HG03558 (cell line): Measurements from ENCODE around the gene SFMBT1.
A peak's percentile ranks its signal among the peaks of the same experiment; 100 is the strongest.

Experiments used
- ATAC-seq: cut with Tn5 transposase; IDR thresholded peaks from one replicate; pipeline ENCODE4 v1.9.1; 2021; ENCODE audit warnings: moderate number of reproducible peaks; ENCODE audit not compliant: unreplicated experiment; ENCODE audit errors: extremely low read depth

SFMBT1 gene, protein sequence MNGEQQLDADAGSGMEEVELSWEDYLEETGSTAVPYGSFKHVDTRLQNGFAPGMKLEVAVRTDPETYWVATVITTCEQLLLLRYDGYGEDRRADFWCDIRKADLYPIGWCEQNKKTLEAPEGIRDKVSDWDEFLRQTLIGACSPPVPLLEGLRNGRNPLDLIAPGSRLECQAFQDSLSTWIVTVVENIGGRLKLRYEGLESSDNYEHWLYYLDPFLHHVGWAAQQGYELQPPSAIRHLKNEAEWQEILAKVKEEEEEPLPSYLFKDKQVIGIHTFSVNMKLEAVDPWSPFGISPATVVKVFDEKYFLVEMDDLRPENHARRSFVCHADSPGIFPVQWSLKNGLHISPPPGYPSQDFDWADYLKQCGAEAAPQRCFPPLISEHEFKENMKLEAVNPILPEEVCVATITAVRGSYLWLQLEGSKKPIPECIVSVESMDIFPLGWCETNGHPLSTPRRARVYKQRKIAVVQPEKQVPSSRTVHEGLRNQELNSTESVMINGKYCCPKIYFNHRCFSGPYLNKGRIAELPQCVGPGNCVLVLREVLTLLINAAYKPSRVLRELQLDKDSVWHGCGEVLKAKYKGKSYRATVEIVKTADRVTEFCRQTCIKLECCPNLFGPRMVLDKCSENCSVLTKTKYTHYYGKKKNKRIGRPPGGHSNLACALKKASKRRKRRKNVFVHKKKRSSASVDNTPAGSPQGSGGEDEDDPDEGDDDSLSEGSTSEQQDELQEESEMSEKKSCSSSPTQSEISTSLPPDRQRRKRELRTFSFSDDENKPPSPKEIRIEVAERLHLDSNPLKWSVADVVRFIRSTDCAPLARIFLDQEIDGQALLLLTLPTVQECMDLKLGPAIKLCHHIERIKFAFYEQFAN

DNA sequence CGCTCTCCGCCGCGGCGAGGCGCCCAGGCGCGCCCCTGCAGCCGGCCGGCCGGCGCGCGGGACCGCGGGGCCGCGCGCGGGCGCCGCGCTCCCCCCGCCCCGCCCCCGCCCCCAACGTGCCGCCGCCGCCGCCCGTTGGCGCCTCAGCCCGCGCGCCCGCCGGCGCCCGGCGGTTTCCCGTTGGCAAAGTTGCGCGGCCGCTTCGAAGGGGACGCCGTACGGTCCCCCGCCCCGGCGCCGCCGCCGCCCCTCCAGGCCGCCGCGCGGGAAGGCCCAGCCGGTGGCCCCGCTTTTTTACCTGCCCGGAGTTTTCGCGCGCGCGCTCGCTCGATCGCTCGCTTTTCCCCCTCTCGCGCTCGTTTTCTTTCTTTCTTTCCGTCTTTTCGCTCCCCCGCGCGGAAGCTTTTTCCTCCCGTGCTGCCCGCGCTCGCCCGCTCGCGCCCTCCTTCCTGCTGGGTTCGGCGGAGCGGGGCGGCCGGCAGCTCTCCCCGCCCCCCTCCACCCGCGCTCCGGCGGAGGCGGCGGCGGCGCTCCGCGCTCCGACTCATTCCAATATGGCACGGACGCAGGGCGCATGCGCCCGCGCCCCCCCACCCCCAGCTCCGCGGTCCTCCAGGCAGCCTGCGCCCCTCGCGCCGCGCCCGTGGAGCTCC, at the start of gene SFMBT1:
Gene SFMBT1 (minus strand): TSS at position 556 of the 653 bp plus-strand sequence. CDS start 76,945 bp downstream, outside the sequence.
- ATAC-seq = peak; percentile 15

DNA sequence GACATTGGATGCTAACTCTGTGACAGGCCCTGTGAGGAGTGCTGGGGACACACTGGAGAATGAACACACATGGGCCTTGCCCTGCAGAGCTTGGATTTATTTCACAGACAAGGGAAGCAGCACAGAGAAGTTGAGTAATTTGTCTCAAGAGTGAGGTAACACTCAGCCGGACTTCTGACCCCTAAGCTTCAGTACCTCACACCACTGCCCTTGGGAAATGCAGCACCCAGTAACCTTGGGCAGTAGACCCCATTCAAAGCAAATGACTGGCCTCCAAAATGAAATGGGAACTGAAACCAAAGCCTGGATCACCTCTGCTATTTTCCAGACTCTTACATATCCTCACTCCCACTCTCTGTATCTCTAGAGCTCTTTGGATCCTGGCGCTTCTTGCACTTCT, 47.1 kb upstream of the SFMBT1 start:
- ATAC-seq = no peak

DNA sequence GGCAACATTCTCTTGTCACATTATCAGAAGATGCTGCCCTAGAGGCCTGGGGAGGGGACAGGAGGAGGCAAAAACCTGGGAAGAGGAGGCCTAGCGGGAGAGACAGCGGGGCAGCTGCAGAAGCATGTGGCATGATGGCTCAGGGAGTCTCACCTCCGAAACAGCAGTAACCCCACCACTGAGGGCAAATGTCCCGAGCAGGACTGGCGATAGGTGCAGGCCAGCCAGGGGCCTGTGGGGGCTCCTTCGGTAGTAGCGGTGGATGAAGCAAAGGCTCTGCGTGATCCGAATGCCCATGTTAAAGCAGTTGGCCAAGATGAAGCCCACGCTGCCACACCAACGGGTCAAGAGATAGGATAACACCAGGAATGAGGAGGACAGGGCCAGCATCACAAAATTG, 46.3 kb upstream of the SFMBT1 start:
- ATAC-seq = no peak

DNA sequence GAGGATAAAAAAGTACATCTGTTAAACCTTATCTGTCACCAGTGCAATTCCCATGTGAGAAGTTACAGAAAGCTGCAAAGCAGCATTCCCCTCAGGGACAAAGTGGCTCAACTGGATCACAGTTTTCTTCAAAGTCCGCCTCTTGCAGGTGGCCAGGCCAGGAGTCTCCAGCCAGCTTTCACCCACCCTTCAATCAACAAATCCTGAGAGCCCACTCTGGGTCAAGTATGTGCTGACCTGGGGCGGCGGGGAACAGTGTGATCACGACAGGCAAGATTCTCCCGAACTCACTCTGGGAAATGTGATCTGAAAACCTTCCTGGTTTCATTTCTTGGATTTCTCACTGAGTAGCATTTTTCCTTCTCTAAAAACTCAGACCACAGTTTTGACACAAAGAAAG, 45.1 kb upstream of the SFMBT1 start:
- no peak for ATAC-seq

DNA sequence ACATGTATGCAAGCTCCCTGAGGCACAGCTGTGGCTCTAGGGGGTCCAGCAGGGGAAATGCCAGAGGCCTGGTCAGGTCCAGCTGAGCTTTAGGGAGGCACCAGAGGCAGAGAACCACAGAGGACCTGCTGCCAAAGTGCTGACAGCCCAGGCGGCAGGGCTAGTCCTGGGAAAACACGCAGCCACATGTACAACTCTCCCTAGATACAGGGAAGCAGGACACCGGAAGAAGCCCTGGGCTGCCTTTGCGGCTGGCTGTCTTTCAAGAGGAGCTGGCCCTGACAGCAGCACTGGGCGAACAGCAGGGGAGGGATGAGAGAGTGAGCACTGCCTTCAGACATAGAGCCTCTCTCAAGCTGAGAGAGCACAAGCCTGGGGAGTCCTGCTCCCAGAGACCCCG, 43.6 kb upstream of the SFMBT1 start:
- no peak for ATAC-seq

DNA sequence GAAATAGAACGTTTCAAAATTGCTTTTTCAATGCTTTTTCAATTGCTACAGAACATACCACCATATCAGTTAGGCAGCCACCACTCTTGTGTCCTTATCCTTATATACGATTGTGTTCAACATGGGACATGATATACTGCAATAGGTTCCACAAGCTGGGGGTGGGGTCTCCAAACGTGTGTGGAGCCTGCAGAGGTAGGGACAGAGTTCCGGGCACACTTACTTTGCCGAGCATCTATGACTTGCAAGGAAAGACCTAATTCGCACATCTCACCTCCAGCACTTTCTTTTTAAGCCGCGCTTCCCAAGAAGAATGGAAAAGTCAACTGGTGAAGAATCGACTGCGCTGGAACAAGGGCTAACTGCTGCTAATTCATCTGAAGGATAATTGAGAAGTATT, 39.6 kb upstream of the SFMBT1 start:
- no peak for ATAC-seq

DNA sequence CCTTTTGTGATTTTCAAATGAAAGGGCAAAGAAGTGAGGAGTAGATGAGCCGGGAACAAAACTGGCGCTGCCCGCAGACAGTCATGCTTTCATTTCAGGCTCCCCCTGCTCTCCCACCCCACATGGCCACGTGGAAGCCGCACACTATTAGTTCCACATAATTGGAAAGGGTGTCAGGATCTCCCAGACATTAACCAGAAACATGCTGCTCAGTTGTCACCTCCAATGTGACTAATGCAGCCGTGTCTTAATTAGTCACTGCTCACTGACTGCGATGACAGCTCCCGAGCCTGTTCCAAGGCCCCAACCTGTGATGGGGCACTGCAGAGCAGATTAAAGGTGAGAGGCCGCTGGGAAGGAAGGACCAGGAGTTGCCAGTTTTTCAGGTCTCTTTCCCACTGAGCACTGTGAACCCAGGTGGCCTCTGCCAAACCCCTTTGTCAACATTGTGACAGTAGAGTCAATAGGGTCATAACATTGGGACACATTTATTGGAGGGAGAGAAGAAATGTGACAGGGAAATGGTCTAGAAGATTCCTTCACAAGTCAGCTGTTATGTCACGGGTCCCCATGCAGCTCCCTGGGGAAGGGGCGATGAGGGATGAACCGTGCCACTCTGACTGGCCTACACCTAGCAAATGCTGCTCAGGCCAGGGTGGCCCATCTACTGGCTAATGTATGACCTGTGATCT, 38.6 kb upstream of the SFMBT1 start:
- no peak for ATAC-seq

DNA sequence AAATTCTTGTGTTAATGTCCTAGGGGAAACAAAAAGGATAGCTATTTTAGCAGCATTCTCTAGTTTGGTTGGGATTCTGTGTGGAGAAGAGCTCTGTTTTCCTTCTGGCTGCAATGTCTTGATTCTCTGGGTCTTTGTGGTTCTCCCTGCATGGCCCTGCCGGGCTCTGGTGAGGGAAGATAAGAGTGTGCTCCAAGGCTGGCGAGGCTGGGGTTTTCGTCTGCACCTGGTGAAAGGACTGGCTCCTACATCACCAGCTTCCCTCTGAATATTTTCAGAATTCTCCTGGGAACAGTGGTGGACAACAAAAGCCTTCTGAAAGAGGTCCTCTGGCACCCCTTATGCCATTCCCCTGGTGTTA, 38.1 kb upstream of the SFMBT1 start:
- ATAC-seq = no peak

DNA sequence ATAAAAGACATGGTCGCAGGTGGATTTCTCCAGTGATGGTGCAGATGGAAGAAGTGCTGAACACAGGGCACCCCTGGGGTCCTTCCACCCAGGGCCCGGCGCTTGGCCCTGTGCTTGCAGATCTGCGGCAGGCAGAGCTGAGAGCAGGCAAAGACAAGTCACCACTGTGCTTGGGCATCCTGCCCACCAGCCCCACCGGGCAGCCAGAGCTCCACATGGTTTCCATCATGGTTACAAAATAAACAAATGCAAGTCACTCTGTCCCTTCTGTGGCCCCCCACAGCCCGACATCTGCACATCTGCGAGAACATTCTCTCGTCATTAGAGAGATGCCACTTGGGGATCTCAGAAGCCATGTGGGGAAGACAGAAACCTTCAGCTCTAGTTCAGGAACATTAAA, 37.6 kb upstream of the SFMBT1 start:
- no peak for ATAC-seq

DNA sequence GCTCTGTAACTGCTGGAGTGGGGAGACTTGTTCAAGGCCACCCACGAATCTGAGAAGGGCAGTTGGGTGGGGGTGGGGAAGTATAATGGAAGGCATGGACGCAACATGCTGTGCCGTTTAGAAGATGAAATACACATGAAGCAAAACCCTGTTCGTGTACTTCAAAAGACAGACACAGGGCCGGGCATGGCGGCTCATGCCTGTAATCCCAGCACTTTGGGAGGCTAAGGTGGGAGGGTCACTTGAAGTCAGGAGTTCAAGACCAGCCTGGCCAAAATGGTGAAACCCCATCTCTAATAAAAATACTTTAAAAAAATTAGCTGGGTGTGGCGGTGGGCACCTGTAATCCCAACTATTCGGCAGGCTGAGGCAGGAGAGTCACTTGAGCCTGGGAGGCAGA, 36.9 kb upstream of the SFMBT1 start:
- ATAC-seq = no peak

DNA sequence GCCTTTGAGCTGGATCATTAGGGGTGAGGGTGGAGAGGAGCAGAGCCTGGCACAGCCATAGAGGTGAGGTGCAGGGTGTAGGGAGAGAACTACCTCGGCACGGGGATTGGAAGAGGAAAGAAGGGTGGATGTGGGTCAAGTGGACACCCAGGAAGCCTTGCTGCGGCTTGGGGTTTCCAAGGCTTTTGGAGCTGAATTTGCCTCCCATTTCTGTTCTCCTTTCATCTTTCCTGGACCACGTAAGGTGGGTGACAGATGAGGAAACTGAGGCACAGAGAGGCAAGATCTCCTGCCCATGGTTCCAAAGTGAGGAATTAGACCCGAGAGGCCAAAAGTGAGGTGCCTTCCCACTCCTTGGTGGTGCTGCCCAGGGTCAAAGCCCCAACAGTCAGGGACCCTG, 35.4 kb upstream of the SFMBT1 start:
- no peak for ATAC-seq

DNA sequence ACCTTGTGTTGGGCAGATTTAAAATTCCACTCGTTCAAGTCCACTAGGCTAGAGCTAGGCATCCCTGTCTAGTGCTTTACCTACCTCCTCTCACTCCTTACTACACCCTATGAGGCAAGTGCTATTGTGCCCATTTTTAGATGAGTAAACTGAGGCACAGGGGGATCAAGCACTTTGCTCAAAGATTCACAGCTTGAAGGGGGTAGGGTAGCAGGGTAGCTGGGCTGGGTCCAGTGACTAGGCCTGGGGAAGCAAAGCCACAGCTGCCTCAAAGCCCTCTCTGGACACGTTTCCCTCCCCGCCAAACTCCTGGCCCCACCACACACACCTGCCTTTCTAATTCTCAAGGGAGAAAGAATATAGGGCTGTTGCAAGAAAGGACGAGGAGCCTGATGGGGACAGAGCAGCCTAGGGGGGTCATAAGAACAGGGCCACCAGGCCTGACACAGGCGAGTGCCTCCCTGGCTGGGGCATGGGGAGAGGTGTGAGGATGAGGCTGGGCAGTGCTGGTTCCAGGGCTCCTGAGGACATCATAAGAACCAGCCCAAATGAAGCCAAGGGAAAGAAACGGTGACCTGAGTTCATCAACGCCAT, 34.8 kb upstream of the SFMBT1 start:
- no peak for ATAC-seq

DNA sequence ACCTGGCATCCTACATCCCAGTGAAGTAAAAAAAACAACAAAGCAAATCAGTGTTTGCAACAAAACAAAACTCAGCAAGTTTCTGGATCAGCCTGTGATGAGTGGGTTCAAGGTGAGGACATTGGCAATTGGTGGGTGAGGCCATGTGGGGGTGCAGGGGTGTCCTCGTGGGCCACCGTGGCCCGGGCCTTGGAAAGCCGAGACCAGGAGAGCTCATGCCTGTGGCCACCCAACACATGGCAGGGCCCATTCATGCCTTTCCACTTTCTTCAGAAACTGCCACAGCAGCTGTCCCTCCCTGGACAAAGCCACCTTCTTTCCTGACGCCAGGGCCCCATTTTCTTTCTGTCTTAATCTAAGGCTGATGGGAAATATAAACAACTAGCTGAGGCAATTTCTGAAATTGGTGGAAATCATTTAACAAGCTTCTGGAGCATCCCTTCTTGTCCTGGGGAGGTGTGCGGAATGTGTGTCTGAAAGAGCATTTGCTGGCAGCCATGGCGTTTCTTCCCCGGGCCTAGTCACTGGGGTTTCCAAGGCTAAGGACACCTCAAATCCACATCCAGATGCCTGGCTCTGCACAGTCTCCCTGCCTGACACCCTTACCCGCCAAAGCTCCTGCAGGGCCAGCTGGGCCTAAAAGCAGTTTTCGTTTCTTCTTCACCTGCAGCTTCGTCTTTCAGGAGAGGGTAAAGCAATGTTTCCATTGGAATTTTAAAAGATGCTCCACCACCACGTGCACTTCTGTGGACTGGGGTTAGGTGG, 34.1 kb upstream of the SFMBT1 start:
- no peak for ATAC-seq

DNA sequence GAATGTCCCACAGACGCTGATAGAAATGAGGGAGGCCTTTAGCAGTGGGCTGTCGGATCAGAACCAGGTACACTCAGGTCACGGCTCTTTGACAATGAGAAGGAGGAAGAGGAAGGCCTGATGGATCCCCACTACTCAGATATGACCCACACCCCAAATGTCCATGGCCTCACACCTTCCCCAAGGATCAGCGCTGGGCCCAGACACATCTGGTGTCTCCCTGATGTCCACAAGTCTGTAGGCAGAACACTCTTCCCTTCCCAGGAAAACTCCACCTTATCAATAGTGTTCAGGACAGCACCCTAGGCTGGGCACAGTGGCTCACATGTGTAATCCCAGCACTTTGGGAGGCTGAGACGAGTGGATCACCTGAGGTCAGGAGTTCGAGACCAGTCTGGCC, 33.3 kb upstream of the SFMBT1 start:
- ATAC-seq = no peak

DNA sequence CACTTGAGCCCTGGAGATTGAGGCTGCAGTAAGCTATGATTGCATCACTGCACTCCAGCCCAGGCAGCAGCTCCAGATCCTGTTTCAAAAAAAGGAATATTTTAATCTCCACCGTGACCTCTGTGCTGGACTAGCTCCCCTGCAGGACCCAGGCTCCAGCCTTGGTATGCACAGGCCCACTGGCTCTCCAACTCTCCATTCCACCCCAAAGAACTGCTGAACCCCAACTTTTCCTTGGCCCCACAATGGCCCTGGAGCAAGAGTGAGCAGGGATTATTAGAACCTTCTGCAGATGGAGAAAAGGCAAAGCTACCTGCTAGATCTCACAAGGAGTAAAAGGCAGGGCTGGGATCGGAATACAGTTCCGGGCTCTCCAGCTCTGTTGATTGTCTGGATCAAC, 32.8 kb upstream of the SFMBT1 start:
- no peak for ATAC-seq

DNA sequence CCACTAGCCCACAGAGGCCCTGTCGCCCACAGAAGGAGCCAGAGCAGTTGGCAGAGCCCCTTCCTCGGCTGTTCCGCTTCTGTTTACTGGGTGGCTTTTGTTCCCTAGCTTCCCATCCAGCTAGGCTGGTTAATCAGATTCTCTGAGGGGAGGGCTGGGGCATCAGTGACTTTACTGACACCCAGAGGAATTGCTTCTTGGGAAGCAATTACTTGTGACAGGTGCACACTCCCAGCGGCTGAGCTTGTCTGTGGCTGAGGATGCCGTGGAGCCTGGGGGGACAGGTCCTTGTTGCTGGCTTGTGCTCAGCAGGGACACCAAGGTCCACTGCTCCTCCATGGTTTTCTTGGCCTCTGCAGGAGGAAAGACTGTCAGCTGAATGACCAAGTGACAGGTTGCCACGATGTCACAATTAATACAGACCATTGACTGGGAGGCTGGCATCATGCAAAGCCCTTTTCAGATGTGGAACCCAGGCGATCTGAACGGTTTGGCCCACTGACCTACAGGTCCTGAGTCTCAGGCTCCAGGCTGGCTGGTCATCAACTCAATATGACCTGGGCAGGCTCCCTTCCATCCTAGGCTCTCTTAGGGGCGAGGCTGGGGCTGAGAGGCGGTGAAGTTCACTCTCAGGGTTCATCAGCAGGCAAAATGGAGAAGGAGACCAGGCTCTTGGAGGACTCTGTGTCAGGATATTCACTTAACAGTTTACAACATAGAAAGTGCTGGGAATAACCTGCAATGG, 31.8 kb upstream of the SFMBT1 start:
- no peak for ATAC-seq

DNA sequence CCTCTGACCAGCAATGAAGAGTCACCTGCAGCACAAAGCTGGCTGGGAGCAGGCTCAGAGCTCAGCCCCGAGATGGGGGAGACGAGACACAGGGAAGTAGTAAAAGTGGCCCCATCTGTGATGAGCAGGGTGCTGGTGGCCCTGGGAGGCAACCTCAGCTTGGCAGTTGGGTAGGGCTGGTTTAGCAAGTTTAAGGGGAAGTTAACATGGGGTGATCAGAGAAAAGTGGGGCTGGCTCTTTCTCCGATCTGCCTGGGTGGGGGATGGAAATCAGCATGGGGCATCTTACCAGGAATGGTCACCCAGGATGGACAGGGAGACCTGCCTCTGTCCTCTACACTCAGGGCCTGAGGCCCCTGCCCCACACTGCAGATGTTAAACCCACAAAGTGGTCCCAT, 29.9 kb upstream of the SFMBT1 start:
- no peak for ATAC-seq
